Ovary (tissue), 9 donors: ENCODE measurements around the gene SGO2. TPM values are rescaled to one million over a fixed set of nuclear protein-coding genes. Genes with fewer than 3 reads are reported as not detected.

ENCODE experiments used
- DNase-seq, 5 donors: peaks; one replicate each; pipeline ENCODE4 v3.0.0-alpha.2; 2019 to 2020
- H3K27ac ChIP-seq, 2 donors: fragments of 200-600 bp; one replicate each; pipeline versions ENCODE4 v1.5.1 to v1.8.0; 2019 to 2022
- H3K27me3 ChIP-seq: fragments of 200-600 bp; one replicate; pipeline ENCODE4 v1.8.0; 2022
- H3K36me3 ChIP-seq: fragments of 200-600 bp; sonication (generic); one replicate; pipeline ENCODE4 v1.5.1; 2019
- H3K4me1 ChIP-seq: one replicate; pipeline ENCODE4 v1.8.1; 2013; ENCODE audit warnings: mild to moderate bottlenecking, moderate library complexity; ENCODE audit not compliant: insufficient read depth
- H3K4me3 ChIP-seq: fragments of 200-600 bp; sonication (generic); one replicate; pipeline ENCODE4 v1.5.1; 2017
- H3K9me3 ChIP-seq, 2 donors: fragments of 200-600 bp in 1 of 2; sonication (generic) in 1 of 2; one replicate each; pipeline versions ENCODE4 v1.5.1 to v1.8.1; 2013 to 2019; ENCODE audit warnings: mild to moderate bottlenecking in 1 of 2, moderate library complexity in 1 of 2
- CTCF ChIP-seq, 3 donors: fragments of 450-650 bp in 2 of 3; fragments of 200-600 bp in 1 of 3; IDR thresholded peaks; one replicate each; pipeline versions ENCODE4 v1.5.1 to v1.8.0; 2016 to 2022; ENCODE audit warnings: antibody characterized with exemption in 3 of 3, mild to moderate bottlenecking in 1 of 3
- EP300 ChIP-seq: sonication (generic); formaldehyde crosslinking; IDR thresholded peaks from one replicate; pipeline ENCODE4 v1.6.1; 2017; ENCODE audit warnings: antibody characterized with exemption
- POLR2A ChIP-seq: fragments of 450-650 bp; IDR thresholded peaks from one replicate; pipeline ENCODE4 v1.6.1; 2017; ENCODE audit warnings: antibody characterized with exemption, mild to moderate bottlenecking, moderate library complexity
- WGBS, 3 donors: extraction: QIAGEN DNeasy Blood & Tissue Kit in 1 of 3; methylation state at CpG; one replicate each; pipeline versions ENCODE4 v1.1.5 to v1.1.7; 2013 to 2017; 5-methylcytosine and 5-hydroxymethylcytosine counted together
- intact Hi-C, 4 donors: fragments of 100-400 bp; cut with DNase I; formaldehyde crosslinking; loops; one replicate each; pipeline versions ENCODE4 v1.11.0 to v1.15.1; 2022 to 2023
- polyA plus RNA-seq, 2 donors: library from polyadenylated mRNA; stranded (reverse); fragments of 200-250 nt in 1 of 2; fragments of 350-450 nt in 1 of 2; fragmentation: Illumina TruSeq in 1 of 2; extraction: RNeasy Lipid Tissue Mini Kit (QIAGEN cat#74804) in 1 of 2; gene quantifications; one replicate each; pipeline ENCODE4 v1.2.3, GENCODE V29; 2013 to 2014
- total RNA-seq, 7 donors: library from RNA; depleted of rRNA in 2 of 7; stranded (reverse); fragments of >200 nt in 2 of 7; fragmentation: NEBNext Ultra II Directional in 3 of 7; extraction: Animal tissue kit (Norgen Biotek cat#: 25700) in 3 of 7; gene quantifications; one replicate each; pipeline versions ENCODE4 v1.1.0 to v1.2.4, GENCODE V29; 2016 to 2023
- donor health status: DM: no; HTN: no; CAD: no; lungs with moderate emphysema.
- donor health status: DM: no; HTN: no; CAD: no.
- donor health status: Bipolar disorder and iron deficiency.
- donor health status: DM: yes; HTN: yes; CAD: no.
- donor health status: DM: no; HTN: no; CAD: no.
- donor health status: DM: yes; HTN: yes; CAD: no.

SGO2 gene
- total and polyA plus RNA-seq, 9 donors = 1.8 to 4.4 (median 2.7) TPM

- H3K27ac ChIP-seq = no peak overlapping the region
- intact Hi-C loops = loop anchor here in 1 of 4 donors (5.0 to 10.0 kb wide), 2 partner anchors 177 to 400 kb away; partner anchors contain the start of gene SPATS2L
- DNase-seq = no peak
- no peaks in the 10 kb centered on the region for H3K36me3 ChIP-seq
- H3K9me3 ChIP-seq = no peaks in the 10 kb centered on the region
- no peaks in the 10 kb centered on the region for H3K4me1 ChIP-seq
- no peaks in the 10 kb centered on the region for H3K27me3 ChIP-seq
- TF ChIP-seq POLR2A (no peak), CTCF (IDR thresholded peaks at IDR 0.05) (no peak), EP300 (no peak)
- no peak overlapping the region for H3K4me3 ChIP-seq
These were observed 43.8 kb upstream of the SGO2 start for GRCh38 chr2:200482194-200482593.

- intact Hi-C loops = loop anchor here in 1 of 4 donors (5.0 to 10.0 kb wide), 2 partner anchors 179 to 401 kb away; partner anchors contain the start of gene SPATS2L
- Histone ChIP-seq H3K36me3 (no peaks in the 10 kb centered on the region), H3K4me1 (no peaks in the 10 kb centered on the region), H3K27ac (no peak overlapping the region), H3K27me3 (no peaks in the 10 kb centered on the region), H3K9me3 (no peaks in the 10 kb centered on the region), H3K4me3 (no peak overlapping the region)
- DNase-seq = no peak
- no peak for TF ChIP-seq EP300
- no peak for TF ChIP-seq POLR2A
- no peak for TF ChIP-seq CTCF (IDR thresholded peaks at IDR 0.05)
- WGBS, 3 donors = 48 to 62% (median 52%) methylated on average over 4 of the region's 4 CpGs
These were observed 42.2 kb upstream of the SGO2 start for GRCh38 chr2:200483729-200484198.

- no peak for DNase-seq
- Histone ChIP-seq H3K36me3 (no peaks in the 10 kb centered on the region), H3K4me1 (no peaks in the 10 kb centered on the region), H3K9me3 (no peaks in the 10 kb centered on the region), H3K27ac (no peak overlapping the region), H3K4me3 (no peak overlapping the region), H3K27me3 (no peaks in the 10 kb centered on the region)
- 47 to 56% (median 55%) methylated on average over 3 of the region's 3 CpGs for WGBS, 3 donors
- intact Hi-C loops = loop anchor here in 1 of 4 donors (5.0 to 10.0 kb wide), 2 partner anchors 180 to 403 kb away; partner anchors contain the start of gene SPATS2L
- TF ChIP-seq EP300 (no peak), CTCF (IDR thresholded peaks at IDR 0.05) (no peak)
These were observed 41.1 kb upstream of the SGO2 start for GRCh38 chr2:200484934-200485333.

GRCh38 chr2:200486529-200486928, 39.5 kb upstream of the SGO2 start:
- Histone ChIP-seq H3K4me3 (no peak overlapping the region), H3K4me1 (no peaks in the 10 kb centered on the region), H3K27ac (no peak overlapping the region), H3K9me3 (no peaks in the 10 kb centered on the region), H3K27me3 (no peaks in the 10 kb centered on the region), H3K36me3 (no peaks in the 10 kb centered on the region)
- TF ChIP-seq EP300 (no peak), POLR2A (no peak), CTCF (IDR thresholded peaks at IDR 0.05) (no peak)
- 76 to 79% (median 77%) methylated on average over 2 of the region's 2 CpGs for WGBS, 3 donors
- intact Hi-C loops = loop anchor here in 1 of 4 donors (10.0 kb wide), 1 partner anchor 182 kb away; the partner anchor contains the start of gene SPATS2L
- no peak for DNase-seq
